ENCODE results near the gene PDSS2.

- TF ChIP-seq CTCF (IDR thresholded peaks at IDR 0.05) (no peak), ZFX (IDR thresholded peaks at IDR 0.05; ENCODE audit: borderline replicate concordance) (no peak)
These were observed 349.2 kb downstream of the PDSS2 start for GRCh38 chr6:107110200-107110599.

Measured in 22Rv1 (cell line).